GM20431 (cell line): ENCODE data around the gene ZNF680.
"Not testable (repeated sequence)": the region's sequence is repeated elsewhere in the genome, so short reads cannot be mapped to it uniquely, and the experiment has no call there.

Source experiments
- in situ Hi-C: fragments of 300-500 bp; cut with MseI, MboI; formaldehyde crosslinking; loops from one replicate; pipeline ENCODE4 v1.15.0; 2020; ENCODE audit warnings: low sequenced_read_pairs; ENCODE audit not compliant: unreplicated experiment

The ZNF680 gene

DNA sequence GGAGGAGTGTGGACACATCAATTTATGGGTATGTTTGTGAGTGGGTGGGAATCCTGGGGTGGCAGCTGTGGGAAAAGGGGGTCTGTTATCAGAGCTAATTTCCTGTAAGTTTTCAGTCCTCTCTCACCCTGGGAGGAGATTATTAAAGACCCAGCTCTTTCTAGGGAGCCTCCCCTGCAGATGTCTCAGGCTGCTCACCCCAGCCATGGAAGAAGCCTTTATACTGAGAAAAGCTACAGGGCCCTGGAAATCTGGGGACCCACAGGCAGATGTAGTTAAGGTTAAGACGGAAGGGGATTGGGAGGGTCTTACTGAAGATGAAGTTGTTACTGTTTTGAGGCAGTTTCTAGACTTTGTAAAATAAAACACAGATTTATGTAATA, 4.6 kb downstream of the ZNF680 start:
- in situ Hi-C loops: no loop called here

- in situ Hi-C loops: no loop called here
Measured at GRCh38 chr7:64557601-64558322, 5.1 kb downstream of the ZNF680 start.

GRCh38 chr7:64555046-64555445, 7.8 kb downstream of the ZNF680 start:
- in situ Hi-C loops: no loop called here

- in situ Hi-C loops: not testable (repeated sequence)
Measured at GRCh38 chr7:64554188-64554587, 8.7 kb downstream of the ZNF680 start.

GRCh38 chr7:64551375-64552142, 11.3 kb downstream of the ZNF680 start:
- in situ Hi-C loops: no loop called here

DNA sequence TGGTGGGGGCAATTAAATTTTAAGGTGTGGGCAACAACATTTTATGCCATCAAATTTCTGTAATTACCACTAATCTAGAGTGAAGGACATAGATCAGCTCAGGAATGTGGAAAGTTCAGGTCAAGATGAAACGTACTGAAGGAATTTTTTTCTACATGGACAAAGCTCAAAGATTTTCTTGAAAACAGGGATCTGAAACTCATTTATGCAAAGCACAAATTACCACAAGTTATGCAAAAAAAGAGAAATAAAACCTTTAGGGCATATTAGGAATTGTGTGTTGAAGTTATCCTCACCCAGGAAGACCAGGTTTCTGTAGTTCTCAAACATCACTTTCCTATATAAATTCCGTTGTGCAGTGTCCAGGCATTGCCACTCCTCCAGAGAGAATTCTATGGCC, 18.9 kb downstream of the ZNF680 start:
- in situ Hi-C loops: no loop called here

DNA sequence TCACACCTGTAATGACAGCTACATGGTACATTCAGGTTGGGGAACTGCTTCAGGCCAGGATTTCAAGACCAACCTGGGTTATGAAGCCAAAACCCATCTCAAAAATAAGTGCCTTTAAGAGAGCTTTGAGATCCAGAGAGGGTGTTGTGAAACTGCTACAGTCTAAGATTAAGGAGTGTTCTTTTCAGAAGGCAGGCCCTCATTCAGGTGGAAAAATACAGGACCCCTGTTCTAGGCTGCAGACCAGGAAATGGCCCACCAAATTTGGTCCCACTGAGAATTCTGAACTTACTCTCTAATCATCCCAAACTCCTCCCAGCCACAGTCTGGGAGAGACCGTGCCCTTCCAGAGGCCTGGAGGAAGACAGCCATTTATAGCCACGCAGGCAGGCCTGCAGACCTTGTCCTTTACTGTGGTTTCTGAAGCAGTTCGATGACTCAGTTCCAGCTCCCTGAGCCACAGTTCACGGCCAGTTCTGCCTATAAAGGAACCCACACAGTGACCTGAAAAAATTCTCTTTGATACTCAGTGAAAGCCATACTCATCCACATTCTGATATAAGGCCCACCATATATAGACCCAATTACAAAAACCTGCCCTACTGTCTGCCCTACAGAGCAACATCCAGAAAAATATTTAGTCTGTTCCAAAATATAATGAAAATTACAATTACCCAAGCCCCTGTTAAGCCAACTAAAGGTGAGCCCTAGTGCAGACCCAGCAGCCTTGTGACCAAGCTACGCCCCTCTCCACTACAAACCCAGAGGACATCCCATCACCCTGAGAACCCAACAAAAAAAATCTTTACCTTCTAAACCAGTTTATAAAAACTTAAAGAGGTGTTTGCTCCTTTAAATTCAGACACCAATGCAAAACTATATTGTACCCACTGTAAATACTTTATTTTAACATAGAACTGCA, 21.2 kb downstream of the ZNF680 start:
- in situ Hi-C loops: no loop called here

- in situ Hi-C loops: no loop called here
Measured at GRCh38 chr7:64533756-64534155, 29.1 kb downstream of the ZNF680 start.

- in situ Hi-C loops: no loop called here
Measured at GRCh38 chr7:64528770-64529169, 34.1 kb downstream of the ZNF680 start.

- in situ Hi-C loops: no loop called here
Measured at GRCh38 chr7:64521409-64521984, 41.4 kb downstream of the ZNF680 start.

- in situ Hi-C loops: no loop called here
Measured at GRCh38 chr7:64516451-64516850, 46.4 kb downstream of the ZNF680 start.

DNA sequence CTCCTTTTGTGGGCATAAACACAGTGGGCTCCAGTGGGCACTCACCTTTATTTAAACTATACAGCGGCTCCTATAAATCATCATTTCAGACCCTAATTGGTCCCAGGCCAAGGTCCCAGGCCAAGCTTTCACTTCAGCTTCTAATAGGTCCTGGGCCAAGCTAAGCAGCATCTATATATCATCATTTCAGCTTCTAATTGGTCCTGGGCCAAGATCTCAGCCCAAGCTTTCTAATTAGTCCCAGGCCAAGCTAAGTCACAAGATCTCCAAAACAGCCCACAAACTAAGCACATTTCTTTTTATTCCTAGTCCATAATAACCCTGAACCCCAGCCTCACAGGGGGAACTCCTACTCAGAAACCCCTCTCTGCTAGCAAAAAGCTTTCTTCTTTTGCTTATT, 47.1 kb downstream of the ZNF680 start:
- in situ Hi-C loops: no loop called here

DNA sequence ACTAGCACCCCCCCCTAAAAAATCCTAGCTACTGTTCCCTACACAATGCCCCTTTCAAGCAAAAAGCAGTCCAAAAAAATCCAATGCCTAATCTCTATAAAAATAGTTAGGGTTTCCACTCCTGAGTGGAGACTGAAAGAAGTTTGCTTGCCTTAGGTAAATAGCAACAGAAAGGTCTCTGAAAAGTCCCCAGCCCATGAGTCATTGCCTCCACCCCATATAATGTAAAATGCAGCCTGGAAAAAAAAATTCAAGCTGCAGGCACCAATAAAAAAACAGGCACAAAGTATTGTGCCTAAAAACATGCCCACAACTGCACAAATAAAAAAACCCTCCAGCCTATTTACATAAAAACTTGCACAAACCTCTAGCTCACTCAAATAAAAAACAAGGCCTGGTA, 47.5 kb downstream of the ZNF680 start:
- in situ Hi-C loops: no loop called here

- in situ Hi-C loops: no loop called here
Measured at GRCh38 chr7:64509583-64509982, 53.3 kb downstream of the ZNF680 start.

DNA sequence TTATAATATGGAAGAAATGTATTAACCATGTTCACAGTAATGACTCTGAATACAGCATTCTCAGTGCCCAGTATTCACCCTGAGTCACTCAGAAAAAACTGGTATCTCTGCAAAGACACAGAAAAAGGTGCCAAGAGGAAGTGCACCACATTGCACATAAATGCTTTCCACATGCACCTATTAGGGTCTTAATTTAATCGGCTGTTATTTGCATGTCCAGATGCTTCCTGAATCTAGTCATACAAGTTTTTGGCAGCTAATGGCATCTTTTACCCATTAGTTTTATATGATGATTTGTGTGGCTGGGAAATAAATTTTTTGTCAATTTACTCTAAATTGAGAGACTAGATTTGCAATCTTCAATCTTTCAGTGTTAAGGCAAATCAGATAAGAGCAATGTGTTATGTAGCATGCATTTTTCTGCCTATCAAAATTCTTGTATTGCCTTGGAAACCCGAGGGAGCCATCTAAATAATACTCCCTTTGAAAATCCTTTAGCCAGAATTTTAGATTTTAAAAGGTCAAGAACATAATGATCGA, 58.2 kb downstream of the ZNF680 start:
- in situ Hi-C loops: no loop called here

DNA sequence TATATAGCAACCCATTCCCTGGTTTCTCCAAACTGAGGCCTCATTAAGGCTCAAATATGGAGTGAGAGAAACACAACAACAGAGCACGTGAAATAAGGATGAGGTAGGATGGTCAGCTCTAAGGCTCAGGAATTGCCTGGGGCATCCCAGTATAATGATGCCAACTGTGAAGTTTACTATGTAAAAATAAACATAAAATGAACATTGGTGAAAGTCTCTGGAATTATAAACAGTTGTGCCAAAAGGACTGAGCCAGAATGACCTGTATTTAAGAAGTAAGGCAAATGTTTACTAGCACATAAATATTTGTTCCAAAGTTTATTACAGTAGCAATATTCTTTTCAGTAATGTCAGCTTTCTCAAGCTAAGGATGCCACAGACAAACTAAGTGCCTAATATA, 64.6 kb downstream of the ZNF680 start:
- in situ Hi-C loops: no loop called here

DNA sequence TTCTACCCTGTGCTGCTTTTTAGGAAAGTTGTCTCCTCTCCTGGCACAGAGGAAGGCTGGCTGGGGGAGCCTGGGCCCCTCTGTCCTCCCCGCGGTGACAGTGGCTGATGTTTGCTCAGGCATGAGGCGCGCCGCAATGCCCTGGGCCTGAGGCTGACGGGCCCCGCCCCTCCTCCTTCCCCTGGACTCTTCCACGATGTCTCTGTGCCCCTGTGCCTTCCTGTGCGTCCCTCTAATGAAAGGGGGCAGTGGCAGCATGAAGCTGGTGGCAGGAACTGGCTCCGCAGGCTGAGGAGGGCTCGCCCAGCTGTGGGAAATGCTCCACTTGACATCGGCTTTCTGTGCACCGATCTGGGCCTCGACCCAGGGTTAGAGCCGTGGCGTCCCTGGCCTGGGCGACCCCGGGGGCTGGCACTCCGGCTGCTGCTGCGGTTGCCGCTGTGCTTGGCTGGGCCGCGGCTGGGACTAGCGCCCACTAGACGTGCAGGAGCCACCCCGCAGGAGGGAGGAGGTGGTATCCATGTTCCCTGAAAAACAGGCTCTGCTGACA, 67.9 kb downstream of the ZNF680 start:
- in situ Hi-C loops: no loop called here

- in situ Hi-C loops: no loop called here
Measured at GRCh38 chr7:64485623-64486022, 77.2 kb downstream of the ZNF680 start.
